Measurements from ENCODE around the gene PRM1.
"Not testable (repeated sequence)": the region's sequence is repeated elsewhere in the genome, so short reads cannot be mapped to it uniquely, and the experiment has no call there.

The PRM1 gene

GRCh38 chr16:11306997-11307638, 26.0 kb upstream of the PRM1 start:
- DNase-seq = no peak
- Histone ChIP-seq H3K36me3 (ENCODE audit: control insufficient read depth, insufficient read depth, low read length) (no peaks in the 10 kb centered on the region), H3K9me3 (ENCODE audit: control insufficient read depth, low read length) (no peaks in the 10 kb centered on the region), H3K27me3 (replicated peaks; ENCODE audit: control insufficient read depth, insufficient read depth, low read length, poor library complexity, severe bottlenecking) (no peaks in the 10 kb centered on the region), H3K27ac (ENCODE audit: insufficient read depth, low read length, poor library complexity, severe bottlenecking) (no peak overlapping the region), H3K4me3 (ENCODE audit: insufficient read depth, low read depth, low read length, poor library complexity, severe bottlenecking) (no peak overlapping the region), H3K4me1 (ENCODE audit: control insufficient read depth, insufficient read depth, low read length, poor library complexity, severe bottlenecking) (peaks cover 13% of the 10 kb centered on the region)

GRCh38 chr16:11306381-11306780, 25.3 kb upstream of the PRM1 start:
- Histone ChIP-seq H3K4me1 (ENCODE audit: control insufficient read depth, insufficient read depth, low read length, poor library complexity, severe bottlenecking) (peaks cover 8% of the 10 kb centered on the region), H3K9me3 (ENCODE audit: control insufficient read depth, low read length) (no peaks in the 10 kb centered on the region), H3K27me3 (replicated peaks; ENCODE audit: control insufficient read depth, insufficient read depth, low read length, poor library complexity, severe bottlenecking) (no peaks in the 10 kb centered on the region), H3K36me3 (ENCODE audit: control insufficient read depth, insufficient read depth, low read length) (no peaks in the 10 kb centered on the region), H3K27ac (ENCODE audit: insufficient read depth, low read length, poor library complexity, severe bottlenecking) (no peak overlapping the region), H3K4me3 (ENCODE audit: insufficient read depth, low read depth, low read length, poor library complexity, severe bottlenecking) (no peak overlapping the region)
- no peak for DNase-seq

DNA sequence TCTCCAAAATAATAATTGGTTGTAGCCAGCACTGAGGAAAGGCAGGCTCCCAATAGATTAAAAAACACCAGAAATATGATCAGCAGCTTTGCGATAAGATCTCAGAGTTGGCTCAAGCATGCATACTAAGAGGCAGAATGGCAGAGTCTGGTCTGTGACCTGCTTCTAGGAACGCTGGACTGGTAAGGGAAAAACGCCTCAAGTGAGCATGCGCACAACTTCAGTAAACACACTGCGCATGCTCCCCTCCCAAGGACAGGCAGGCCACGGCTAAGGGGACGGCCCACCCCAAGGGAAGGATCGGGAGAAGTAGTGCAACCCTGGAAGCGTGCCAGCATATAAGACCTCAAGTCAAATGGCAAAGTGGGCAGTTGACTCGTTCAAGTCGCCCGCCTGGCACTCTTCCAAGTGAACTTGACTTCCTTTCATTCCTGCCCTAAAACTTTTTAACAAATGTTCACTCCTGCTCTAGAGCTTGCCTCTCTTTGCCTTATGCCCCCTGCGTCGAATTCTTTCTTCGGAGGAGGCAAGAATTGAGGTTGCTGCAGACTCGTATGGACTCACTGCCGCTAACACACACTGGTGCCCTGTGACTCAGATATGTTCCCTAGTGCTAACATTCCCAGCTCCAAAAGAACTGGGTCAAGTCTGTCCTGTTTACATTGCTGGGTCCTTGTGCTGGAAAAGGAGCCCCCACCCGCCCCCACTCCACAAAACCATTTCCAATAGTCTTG, 22.4 kb upstream of the PRM1 start:
- no peaks in the 10 kb centered on the region for H3K4me1 ChIP-seq (ENCODE audit: control insufficient read depth, insufficient read depth, low read length, poor library complexity, severe bottlenecking)
- H3K27me3 ChIP-seq (replicated peaks; ENCODE audit: control insufficient read depth, insufficient read depth, low read length, poor library complexity, severe bottlenecking) = no peaks in the 10 kb centered on the region
- H3K4me3 ChIP-seq (ENCODE audit: insufficient read depth, low read depth, low read length, poor library complexity, severe bottlenecking) = no peak overlapping the region
- DNase-seq = no peak
- H3K27ac ChIP-seq (ENCODE audit: insufficient read depth, low read length, poor library complexity, severe bottlenecking) = no peak overlapping the region
- H3K9me3 ChIP-seq (ENCODE audit: control insufficient read depth, low read length) = no peaks in the 10 kb centered on the region
- H3K36me3 ChIP-seq (ENCODE audit: control insufficient read depth, insufficient read depth, low read length) = no peaks in the 10 kb centered on the region

- DNase-seq = no peak
- Histone ChIP-seq H3K4me3 (ENCODE audit: insufficient read depth, low read depth, low read length, poor library complexity, severe bottlenecking) (no peak overlapping the region), H3K27ac (ENCODE audit: insufficient read depth, low read length, poor library complexity, severe bottlenecking) (no peak overlapping the region), H3K9me3 (ENCODE audit: control insufficient read depth, low read length) (no peaks in the 10 kb centered on the region), H3K27me3 (replicated peaks; ENCODE audit: control insufficient read depth, insufficient read depth, low read length, poor library complexity, severe bottlenecking) (no peaks in the 10 kb centered on the region), H3K36me3 (ENCODE audit: control insufficient read depth, insufficient read depth, low read length) (no peaks in the 10 kb centered on the region), H3K4me1 (ENCODE audit: control insufficient read depth, insufficient read depth, low read length, poor library complexity, severe bottlenecking) (no peaks in the 10 kb centered on the region)
These were observed 21.8 kb upstream of the PRM1 start for GRCh38 chr16:11302977-11303376.

- H3K4me1 ChIP-seq (ENCODE audit: control insufficient read depth, insufficient read depth, low read length, poor library complexity, severe bottlenecking) = peaks cover 3% of the 10 kb centered on the region
- no peaks in the 10 kb centered on the region for H3K27me3 ChIP-seq (replicated peaks; ENCODE audit: control insufficient read depth, insufficient read depth, low read length, poor library complexity, severe bottlenecking)
- H3K27ac ChIP-seq (ENCODE audit: insufficient read depth, low read length, poor library complexity, severe bottlenecking) = no peak overlapping the region
- DNase-seq = no peak
- H3K36me3 ChIP-seq (ENCODE audit: control insufficient read depth, insufficient read depth, low read length) = no peaks in the 10 kb centered on the region
- H3K9me3 ChIP-seq (ENCODE audit: control insufficient read depth, low read length) = no peaks in the 10 kb centered on the region
- no peak overlapping the region for H3K4me3 ChIP-seq (ENCODE audit: insufficient read depth, low read depth, low read length, poor library complexity, severe bottlenecking)
These were observed 20.7 kb upstream of the PRM1 start for GRCh38 chr16:11301645-11302501.

DNA sequence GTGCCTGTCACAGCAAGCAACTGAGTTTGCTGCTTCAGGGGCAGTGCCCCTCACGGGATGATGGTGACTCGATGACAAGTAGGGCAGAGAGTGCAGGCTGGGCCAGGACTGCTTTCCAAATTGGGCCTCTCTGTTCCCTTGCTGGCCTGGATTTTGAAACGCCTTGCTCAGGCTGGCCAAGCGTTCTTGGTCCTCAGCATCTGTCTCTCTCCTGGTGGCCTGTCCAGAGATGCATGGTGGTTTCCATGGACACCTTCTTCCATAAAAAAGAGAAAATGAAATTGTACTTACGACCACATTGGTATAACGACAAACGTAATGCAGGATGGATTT, 19.4 kb upstream of the PRM1 start:
- DNase-seq = no peak
- no peaks in the 10 kb centered on the region for H3K27me3 ChIP-seq (replicated peaks; ENCODE audit: control insufficient read depth, insufficient read depth, low read length, poor library complexity, severe bottlenecking)
- H3K4me1 ChIP-seq (ENCODE audit: control insufficient read depth, insufficient read depth, low read length, poor library complexity, severe bottlenecking) = peaks cover 3% of the 10 kb centered on the region
- H3K9me3 ChIP-seq (ENCODE audit: control insufficient read depth, low read length) = no peaks in the 10 kb centered on the region
- H3K36me3 ChIP-seq (ENCODE audit: control insufficient read depth, insufficient read depth, low read length) = no peaks in the 10 kb centered on the region
- no peak overlapping the region for H3K4me3 ChIP-seq (ENCODE audit: insufficient read depth, low read depth, low read length, poor library complexity, severe bottlenecking)
- no peak overlapping the region for H3K27ac ChIP-seq (ENCODE audit: insufficient read depth, low read length, poor library complexity, severe bottlenecking)

DNA sequence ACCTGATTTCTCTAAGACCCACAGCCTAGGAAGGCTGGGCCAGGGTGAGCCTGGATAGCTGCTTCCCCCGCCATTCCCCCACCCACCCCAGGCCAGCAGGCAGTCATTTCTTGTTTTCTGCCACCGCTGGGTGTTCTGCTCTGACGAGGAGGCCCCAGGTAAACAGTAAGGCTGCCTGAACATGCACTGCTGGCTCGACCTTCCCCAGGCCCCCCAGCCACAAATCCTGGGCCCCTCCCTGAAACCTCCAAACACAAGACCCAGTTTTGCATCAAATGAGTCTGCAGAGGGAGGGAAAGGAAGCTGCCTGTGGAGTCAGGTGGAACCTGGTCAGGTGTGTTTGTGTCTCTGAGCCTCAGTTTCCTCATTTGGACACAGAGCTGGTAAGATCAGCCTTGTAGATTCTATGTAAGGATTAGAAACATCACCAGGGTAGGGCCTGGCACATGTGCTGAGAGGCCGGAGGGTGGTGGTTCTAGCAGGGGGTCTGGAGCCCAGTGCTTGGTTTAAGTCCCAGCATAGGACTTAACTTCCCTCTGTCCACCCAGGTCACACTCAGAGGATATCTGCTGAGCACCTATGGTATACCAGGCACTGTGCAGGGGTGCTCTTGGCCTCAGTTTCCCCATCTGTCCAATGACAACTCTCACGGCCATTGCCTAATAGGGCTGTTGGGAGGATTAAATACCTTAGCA, 18.9 kb upstream of the PRM1 start:
- Histone ChIP-seq H3K4me3 (ENCODE audit: insufficient read depth, low read depth, low read length, poor library complexity, severe bottlenecking) (no peak overlapping the region), H3K27me3 (replicated peaks; ENCODE audit: control insufficient read depth, insufficient read depth, low read length, poor library complexity, severe bottlenecking) (no peaks in the 10 kb centered on the region), H3K36me3 (ENCODE audit: control insufficient read depth, insufficient read depth, low read length) (no peaks in the 10 kb centered on the region), H3K27ac (ENCODE audit: insufficient read depth, low read length, poor library complexity, severe bottlenecking) (no peak overlapping the region), H3K4me1 (ENCODE audit: control insufficient read depth, insufficient read depth, low read length, poor library complexity, severe bottlenecking) (peaks cover 3% of the 10 kb centered on the region), H3K9me3 (ENCODE audit: control insufficient read depth, low read length) (no peaks in the 10 kb centered on the region)
- no peak for DNase-seq

DNA sequence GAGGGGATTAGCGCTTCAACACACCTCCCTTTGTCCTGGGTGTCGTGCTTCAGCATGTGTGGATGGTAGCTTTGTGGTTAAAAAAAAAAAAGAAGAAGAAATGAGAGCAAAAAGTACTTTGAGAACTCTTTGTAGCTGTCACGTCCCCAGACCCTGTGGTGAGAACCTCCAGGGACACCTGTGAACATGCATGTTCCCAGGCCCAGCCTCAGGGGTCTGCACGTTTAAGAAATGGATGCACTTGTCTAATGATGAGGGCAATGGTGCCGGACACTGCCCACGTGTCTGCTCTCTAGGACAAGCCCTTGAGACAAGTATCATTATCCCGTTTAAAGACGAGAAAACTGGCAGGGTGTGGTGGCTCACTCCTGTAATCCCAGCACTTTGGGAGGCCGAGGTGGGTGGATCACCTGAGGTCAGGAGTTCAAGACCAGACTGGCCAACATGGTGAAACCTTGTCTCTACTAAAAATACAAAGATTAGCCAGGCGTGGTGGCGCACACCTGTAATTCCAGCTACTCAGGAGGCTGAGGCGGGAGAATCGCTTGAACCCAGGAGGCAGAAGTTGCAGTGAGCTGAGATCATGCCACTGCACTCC, 17.9 kb upstream of the PRM1 start:
- H3K27me3 ChIP-seq (replicated peaks; ENCODE audit: control insufficient read depth, insufficient read depth, low read length, poor library complexity, severe bottlenecking); H3K4me3 ChIP-seq (ENCODE audit: insufficient read depth, low read depth, low read length, poor library complexity, severe bottlenecking); H3K27ac ChIP-seq (ENCODE audit: insufficient read depth, low read length, poor library complexity, severe bottlenecking); H3K4me1 ChIP-seq (ENCODE audit: control insufficient read depth, insufficient read depth, low read length, poor library complexity, severe bottlenecking); DNase-seq; H3K9me3 ChIP-seq (ENCODE audit: control insufficient read depth, low read length); H3K36me3 ChIP-seq (ENCODE audit: control insufficient read depth, insufficient read depth, low read length): not testable (repeated sequence)

GRCh38 chr16:11298143-11298900, 17.2 kb upstream of the PRM1 start:
- no peak overlapping the region for H3K27ac ChIP-seq (ENCODE audit: insufficient read depth, low read length, poor library complexity, severe bottlenecking)
- H3K36me3 ChIP-seq (ENCODE audit: control insufficient read depth, insufficient read depth, low read length) = no peaks in the 10 kb centered on the region
- no peaks in the 10 kb centered on the region for H3K9me3 ChIP-seq (ENCODE audit: control insufficient read depth, low read length)
- no peaks in the 10 kb centered on the region for H3K27me3 ChIP-seq (replicated peaks; ENCODE audit: control insufficient read depth, insufficient read depth, low read length, poor library complexity, severe bottlenecking)
- peaks cover 3% of the 10 kb centered on the region for H3K4me1 ChIP-seq (ENCODE audit: control insufficient read depth, insufficient read depth, low read length, poor library complexity, severe bottlenecking)
- H3K4me3 ChIP-seq (ENCODE audit: insufficient read depth, low read depth, low read length, poor library complexity, severe bottlenecking) = no peak overlapping the region
- no peak for DNase-seq
